Stimulated activated CD8-positive, alpha-beta memory T cell treated with anti-CD3 and anti-CD28 coated beads, Interleukin-2, amount 100 ng/mL, for 1 hour (primary cell): Measurements from ENCODE around the gene CARM1.
A peak's percentile ranks its signal among the peaks of the same experiment; 100 is the strongest.
"Not testable (repeated sequence)": the region's sequence is repeated elsewhere in the genome, so short reads cannot be mapped to it uniquely, and the experiment has no call there.

Source experiments
- DNase-seq, 2 donors: peaks; one replicate each; pipeline ENCODE4 v3.0.0-alpha.2; 2020; ENCODE audit warnings: low read depth in 2 of 2

CARM1 gene

GRCh38 chr19:10870955-10871603, at the start of gene CARM1:
Gene CARM1 (plus strand): TSS chr19:10871553. CDS start chr19:10871703, 150 bp downstream.
- DNase-seq = peak; percentile 97 to 98

GRCh38 chr19:10823690-10824089, 47.7 kb upstream of the CARM1 start:
- DNase-seq = no peak

GRCh38 chr19:10826231-10826630, 45.1 kb upstream of the CARM1 start:
- no peak for DNase-seq

GRCh38 chr19:10826846-10827245, 44.5 kb upstream of the CARM1 start:
- DNase-seq = no peak

- DNase-seq = no peak
Observed at GRCh38 chr19:10828981-10829821, 42.2 kb upstream of the CARM1 start.

GRCh38 chr19:10829967-10830366, 41.4 kb upstream of the CARM1 start:
- DNase-seq = no peak

GRCh38 chr19:10830370-10830769, 41.0 kb upstream of the CARM1 start:
- DNase-seq = no peak

- no peak for DNase-seq
Observed at GRCh38 chr19:10830931-10831779, 40.2 kb upstream of the CARM1 start.

- no peak for DNase-seq
Observed at GRCh38 chr19:10831987-10832938, 39.1 kb upstream of the CARM1 start.

- no peak for DNase-seq
Observed at GRCh38 chr19:10832939-10833296, 38.4 kb upstream of the CARM1 start.

- no peak for DNase-seq
Observed at GRCh38 chr19:10835089-10835753, 36.1 kb upstream of the CARM1 start.

- peak; percentile 79 to 90 for DNase-seq
Observed at GRCh38 chr19:10835754-10836478, 35.4 kb upstream of the CARM1 start, which contains the start of gene TMED1. Gene TMED1 (minus strand): TSS chr19:10836212. CDS start chr19:10836191, 21 bp downstream.

GRCh38 chr19:10836479-10837330, 34.6 kb upstream of the CARM1 start:
- peak; percentile 46 to 52 for DNase-seq

GRCh38 chr19:10837649-10838048, 33.7 kb upstream of the CARM1 start:
- DNase-seq = not testable (repeated sequence)

- DNase-seq = no peak
Observed at GRCh38 chr19:10838377-10838776, 33.0 kb upstream of the CARM1 start.

- no peak for DNase-seq
Observed at GRCh38 chr19:10839114-10840050, 32.0 kb upstream of the CARM1 start.

GRCh38 chr19:10842788-10843187, 28.6 kb upstream of the CARM1 start:
- DNase-seq = no peak
